PC-9 (cell line): ENCODE data around the gene AMT. TPM values are rescaled to one million over a fixed set of nuclear protein-coding genes. Genes with fewer than 3 reads are reported as not detected.

Experiments
- BruUV-seq: library from RNA; stranded (reverse); fragments of 400-500 nt; replicated peaks from 2 replicates; lab custom pipeline; 2021; lab: Mats Ljungman, UMichigan
- CTCF ChIA-PET: fragments of 300-600 bp; sonication (Branson Sonifier 250); formaldehyde crosslinking; loops from one replicate; lab custom pipeline; 2022; ENCODE audit warnings: antibody characterized with exemption; lab: Charles Lee
- POLR2A ChIA-PET: fragments of 300-600 bp; sonication (Branson Sonifier 250); formaldehyde crosslinking; loops from one replicate; lab custom pipeline; 2022; ENCODE audit warnings: antibody characterized with exemption; ENCODE audit not compliant: unreplicated experiment; lab: Charles Lee
- DNase-seq, 2 experiments: peaks; one replicate each; pipeline versions ENCODE4 v3.0.0 to v3.0.0-alpha.2; 2015 to 2022; ENCODE audit warnings: mixed read lengths in 1 of 2
- H2AFZ ChIP-seq: fragments of 200-600 bp; sonication (generic); 2 replicates; pipeline ENCODE4 v1.8.1; 2017; ENCODE audit warnings: antibody characterized with exemption
- H3F3A ChIP-seq: fragments of 200-600 bp; sonication (generic); 2 replicates; pipeline ENCODE4 v1.8.1; 2017; ENCODE audit warnings: antibody characterized with exemption, mild to moderate bottlenecking, low read depth; ENCODE audit not compliant: insufficient read depth
- H3K27ac ChIP-seq: fragments of 200-600 bp; sonication (generic); 2 replicates; pipeline ENCODE4 v1.6.1; 2016; ENCODE audit warnings: mixed run types
- H3K27me3 ChIP-seq: fragments of 200-600 bp; sonication (generic); 2 replicates; pipeline ENCODE4 v1.6.1; 2016; ENCODE audit warnings: low read depth, mixed run types; ENCODE audit not compliant: insufficient read depth
- H3K36me3 ChIP-seq: fragments of 200-600 bp; sonication (generic); 2 replicates; pipeline ENCODE4 v1.6.1; 2016; ENCODE audit warnings: low read depth, mixed run types
- H3K4me1 ChIP-seq: fragments of 200-600 bp; sonication (generic); replicated peaks from 2 replicates; pipeline ENCODE4 v1.6.1; 2016; ENCODE audit warnings: mixed run types; ENCODE audit not compliant: insufficient read depth
- H3K4me2 ChIP-seq: fragments of 200-600 bp; sonication (generic); 2 replicates; pipeline ENCODE4 v1.6.1; 2017; ENCODE audit warnings: mixed run types
- H3K4me3 ChIP-seq: fragments of 200-600 bp; sonication (generic); 2 replicates; pipeline ENCODE4 v1.6.1; 2016; ENCODE audit warnings: mixed run types
- H3K79me2 ChIP-seq: fragments of 200-600 bp; sonication (generic); 2 replicates; pipeline ENCODE4 v1.6.1; 2017; ENCODE audit warnings: low read depth, mixed run types
- H3K9me2 ChIP-seq: fragments of 200-600 bp; sonication (generic); 2 replicates; pipeline ENCODE4 v1.8.1; 2017; ENCODE audit warnings: mild to moderate bottlenecking; ENCODE audit not compliant: insufficient read depth
- H3K9me3 ChIP-seq: fragments of 200-600 bp; sonication (generic); 2 replicates; pipeline ENCODE4 v1.8.1; 2016; ENCODE audit warnings: low read depth; ENCODE audit not compliant: insufficient read depth
- H4K20me1 ChIP-seq: fragments of 200-600 bp; sonication (generic); 2 replicates; pipeline ENCODE4 v1.8.1; 2017; ENCODE audit not compliant: insufficient read depth
- CTCF ChIP-seq: fragments of 200-600 bp; sonication (generic); conservative IDR thresholded peaks from 2 replicates; pipeline ENCODE4 v1.6.1; 2017; ENCODE audit warnings: mixed run types, antibody characterized with exemption, mild to moderate bottlenecking, moderate library complexity
- EZH2 ChIP-seq: fragments of 200-600 bp; sonication (generic); IDR thresholded peaks from 2 replicates; pipeline ENCODE4 v1.8.0; 2017; ENCODE audit warnings: antibody characterized with exemption, low read depth
- intact Hi-C: fragments of 100-400 bp; cut with micrococcal nuclease; formaldehyde crosslinking; loops from one replicate; pipeline ENCODE4 v1.10.0; 2022; ENCODE audit not compliant: unreplicated experiment
- total RNA-seq: library from RNA; stranded (reverse); gene quantifications from 2 replicates; pipeline ENCODE4 v1.2.3, GENCODE V29; 2021

The AMT gene
- total RNA-seq, 1 experiment from 2014 or later: 12.9 TPM

- ChIA-PET POLR2A (interaction anchor here (0.6 to 1.4 kb wide), 2 partner anchors 54 to 71 kb away, joined by 3 to 16 read pairs; no protein-coding TSS in a partner anchor), CTCF (interaction anchor here (1.6 kb wide), 1 partner anchor 43 kb away, joined by 7 read pairs; no protein-coding TSS in a partner anchor)
- Histone ChIP-seq H3K27me3 (no peaks in the 10 kb centered on the region), H3K79me2 (peaks cover 78% of the 10 kb centered on the region), H4K20me1 (peaks cover 49% of the 10 kb centered on the region), H2AFZ (peak overlapping the region; percentile 79; the same call in 1 of the 2 replicates), H3K4me2 (peak overlapping the region; percentile 89), H3K9me2 (no peaks in the 10 kb centered on the region), H3K27ac (peak overlapping the region; percentile 63), H3K4me3 (peak overlapping the region; percentile 89), H3K36me3 (no peaks in the 10 kb centered on the region), H3K9me3 (no peaks in the 10 kb centered on the region), H3K4me1 (peaks cover 34% of the 10 kb centered on the region), H3F3A (peaks cover 30% of the 10 kb centered on the region)
- TF ChIP-seq EZH2: no peak
- no peak for TF ChIP-seq CTCF
- no peak for DNase-seq
- no TSS peak for BruUV-seq
- intact Hi-C loops: loop anchor here (5.0 kb wide), 1 partner anchor 54 kb away; the partner anchor contains the start of gene GPX1
Observed at GRCh38 chr3:49410846-49411534, 11.3 kb downstream of the AMT start.

- H3K27me3 ChIP-seq: no peaks in the 10 kb centered on the region
- H3F3A ChIP-seq: peaks cover 25% of the 10 kb centered on the region
Observed at GRCh38 chr3:49410066-49410845, 12.0 kb downstream of the AMT start.

More at GRCh38 chr3:49410066-49410845, 12.0 kb downstream of the AMT start:
- no peaks in the 10 kb centered on the region for H3K9me3 ChIP-seq
- peak overlapping the region; percentile 63; the same call in 1 of the 2 replicates for H3K27ac ChIP-seq
- peaks cover 32% of the 10 kb centered on the region for H3K4me1 ChIP-seq
- ChIA-PET CTCF (interaction anchor here (0.7 kb wide), 1 partner anchor 69 kb away, joined by 4 read pairs; no protein-coding TSS in a partner anchor), POLR2A (no interaction called here)
- TF ChIP-seq EZH2: no peak
- TF ChIP-seq CTCF: no peak
- BruUV-seq: no TSS peak
- peaks cover 54% of the 10 kb centered on the region for H4K20me1 ChIP-seq
- intact Hi-C loops: loop anchor here (5.0 kb wide), 1 partner anchor 53 kb away; the partner anchor contains the start of gene GPX1
- no peak for DNase-seq
- no peak overlapping the region for H2AFZ ChIP-seq
- peak overlapping the region; percentile 89 for H3K4me3 ChIP-seq
- H3K36me3 ChIP-seq: no peaks in the 10 kb centered on the region
- H3K79me2 ChIP-seq: peaks cover 86% of the 10 kb centered on the region
- H3K4me2 ChIP-seq: peak overlapping the region; percentile 89
- H3K9me2 ChIP-seq: no peaks in the 10 kb centered on the region
